OCI-LY7 (cell line): Measurements from ENCODE around the gene FGA. TPM values are rescaled to one million over a fixed set of nuclear protein-coding genes. Genes with fewer than 3 reads are reported as not detected.
"Not testable (repeated sequence)": the region's sequence is repeated elsewhere in the genome, so short reads cannot be mapped to it uniquely, and the experiment has no call there.

Experiments used
- BruUV-seq: library from RNA; stranded (reverse); fragments of 400-500 nt; replicated peaks from 2 replicates; lab custom pipeline; 2021; lab: Mats Ljungman, UMichigan
- CTCF ChIA-PET: fragments of 300-600 bp; sonication (Branson Sonifier 250); formaldehyde crosslinking; loops from one replicate; lab custom pipeline; 2022; ENCODE audit warnings: antibody characterized with exemption; ENCODE audit not compliant: unreplicated experiment; lab: Charles Lee
- POLR2A ChIA-PET: fragments of 300-600 bp; sonication (Branson Sonifier 250); formaldehyde crosslinking; loops from one replicate; lab custom pipeline; 2022; ENCODE audit warnings: antibody characterized with exemption; lab: Charles Lee
- DNase-seq: peaks from one replicate; pipeline ENCODE4 v3.0.0-alpha.2; 2015; ENCODE audit warnings: low spot score
- H2AFZ ChIP-seq: fragments of 200-600 bp; sonication (generic), shearing (Covaris generic); 2 replicates; pipeline ENCODE4 v1.6.1; 2014; ENCODE audit warnings: mild to moderate bottlenecking, antibody characterized with exemption, low read length, moderate library complexity
- H3K27ac ChIP-seq: fragments of 200-600 bp; sonication (generic); 2 replicates; pipeline ENCODE4 v1.5.1; 2014; ENCODE audit warnings: mixed run types, low read depth, mild to moderate bottlenecking, moderate library complexity, low read length, inconsistent platforms; ENCODE audit not compliant: poor library complexity, severe bottlenecking
- H3K36me3 ChIP-seq: fragments of 200-600 bp; sonication (generic); 2 replicates; pipeline ENCODE4 v1.6.1; 2014; ENCODE audit warnings: mild to moderate bottlenecking, antibody characterized with exemption, low read length, moderate library complexity, mixed read lengths; ENCODE audit not compliant: insufficient read depth
- H3K4me1 ChIP-seq: fragments of 200-600 bp; sonication (generic); 2 replicates; pipeline ENCODE4 v1.5.1; 2014; ENCODE audit warnings: mild to moderate bottlenecking, low read length; ENCODE audit not compliant: insufficient read depth, poor library complexity, severe bottlenecking
- H3K4me2 ChIP-seq: fragments of 200-600 bp; sonication (generic); 2 replicates; pipeline ENCODE4 v1.6.1; 2014; ENCODE audit warnings: mild to moderate bottlenecking, low read length
- H3K4me3 ChIP-seq: fragments of 200-600 bp; sonication (generic); 2 replicates; pipeline ENCODE4 v1.5.1; 2014; ENCODE audit warnings: mild to moderate bottlenecking, low read depth, low read length; ENCODE audit not compliant: poor library complexity, severe bottlenecking
- H3K79me2 ChIP-seq: fragments of 200-600 bp; sonication (generic); 2 replicates; pipeline ENCODE4 v1.6.1; 2016; ENCODE audit warnings: low read depth, mild to moderate bottlenecking, low read length, moderate library complexity, mixed read lengths; ENCODE audit not compliant: insufficient read depth
- H3K9me2 ChIP-seq: fragments of 200-600 bp; sonication (generic); 2 replicates; pipeline ENCODE4 v1.6.1; 2016; ENCODE audit warnings: mild to moderate bottlenecking, low read length, mixed read lengths; ENCODE audit not compliant: insufficient read depth
- H3K9me3 ChIP-seq: fragments of 200-600 bp; sonication (generic); 2 replicates; pipeline ENCODE4 v1.6.1; 2014; ENCODE audit warnings: mild to moderate bottlenecking, mixed run types, low read length, mixed read lengths
- H4K20me1 ChIP-seq: fragments of 200-600 bp; sonication (generic); 2 replicates; pipeline ENCODE4 v1.6.1; 2014; ENCODE audit warnings: mild to moderate bottlenecking, antibody characterized with exemption, low read length, moderate library complexity, mixed read lengths; ENCODE audit not compliant: insufficient read depth
- CTCF ChIP-seq: fragments of 200-600 bp; sonication (generic); conservative IDR thresholded peaks from 2 replicates; pipeline ENCODE4 v1.5.1; 2014; ENCODE audit warnings: mild to moderate bottlenecking, antibody characterized with exemption, low read length, moderate library complexity, mixed read lengths
- EZH2phosphoT487 ChIP-seq: fragments of 200-600 bp; sonication (generic); IDR thresholded peaks from 2 replicates; pipeline ENCODE4 v1.6.1; 2018; ENCODE audit warnings: low read depth, borderline replicate concordance, mild to moderate bottlenecking, mixed run types, antibody characterized with exemption, low read length, moderate library complexity, mixed read lengths
- intact Hi-C: fragments of 100-400 bp; cut with micrococcal nuclease; formaldehyde crosslinking; loops from one replicate; pipeline ENCODE4 v1.10.0; 2022; ENCODE audit not compliant: unreplicated experiment
- total RNA-seq, 2 experiments: library from RNA; depleted of rRNA in 1 of 2; stranded (reverse); fragments of >200 nt in 1 of 2; shearing (Covaris generic) in 1 of 2; gene quantifications; 2 replicates each; pipeline ENCODE4 v1.2.3, GENCODE V29; 2014 to 2022

The FGA gene
- total RNA-seq, 2 experiments from 2014 or later, result not detected

DNA sequence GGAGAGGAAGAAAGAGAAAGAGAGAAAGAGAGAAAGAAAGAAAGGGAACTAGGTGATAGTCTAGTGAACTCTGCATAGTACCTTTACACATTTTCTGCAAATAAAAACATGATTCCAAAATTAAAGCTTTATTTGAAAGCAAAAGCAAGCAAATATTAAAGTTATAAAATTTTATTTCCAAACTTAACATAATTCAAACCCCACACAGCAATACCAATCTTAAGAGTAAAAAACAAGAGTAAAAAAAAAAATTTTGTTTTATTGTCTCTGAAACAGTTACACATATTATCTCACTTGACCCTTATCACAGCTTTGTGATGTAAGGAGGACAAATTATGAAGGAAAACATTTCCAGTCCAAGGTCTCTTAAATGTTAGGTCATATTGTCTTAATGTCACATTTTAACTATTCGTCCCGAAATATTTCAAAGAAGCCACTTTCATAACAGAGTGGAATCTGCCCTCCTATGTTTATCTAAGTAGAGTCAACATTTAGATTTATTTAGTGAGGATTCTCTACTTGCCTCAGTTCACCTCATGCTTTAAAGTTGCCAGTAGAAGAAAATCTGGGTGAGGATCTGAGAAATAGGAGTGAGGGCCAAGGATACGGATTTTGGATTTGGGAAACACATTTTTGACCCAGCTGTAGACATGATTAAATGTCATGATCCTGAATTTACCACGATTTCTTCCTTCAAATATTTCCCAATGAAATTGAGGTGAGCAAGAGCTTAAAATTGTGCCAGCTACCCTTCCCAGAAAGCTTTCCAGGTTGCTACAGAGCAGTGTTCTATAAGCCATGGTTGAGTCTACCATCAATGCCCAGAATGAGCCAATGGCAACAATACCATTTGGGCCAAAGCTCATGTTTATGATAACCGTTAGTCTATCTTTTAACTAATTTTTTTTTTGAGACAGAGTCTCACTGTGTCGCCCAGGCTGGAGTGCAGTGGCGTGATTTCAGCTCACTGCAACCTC is 7.5 kb upstream of the FGA start:
- no peak for TF ChIP-seq EZH2phosphoT487
- TF ChIP-seq CTCF, result no peak
- Histone ChIP-seq H3K9me3 (no peaks in the 10 kb centered on the region), H3K4me2 (no peak overlapping the region), H3K4me3 (no peak overlapping the region), H3K79me2 (no peaks in the 10 kb centered on the region), H3K36me3 (no peaks in the 10 kb centered on the region), H4K20me1 (no peaks in the 10 kb centered on the region), H3K27ac (no peak overlapping the region), H2AFZ (no peak overlapping the region), H3K9me2 (no peaks in the 10 kb centered on the region), H3K4me1 (no peaks in the 10 kb centered on the region)
- ChIA-PET CTCF (no interaction called here), POLR2A (interaction anchor here (0.7 to 0.9 kb wide), 3 partner anchors 10 to 26 kb away, joined by 3 read pairs; no protein-coding TSS in a partner anchor)
- no TSS peak for BruUV-seq
- no peak for DNase-seq
- intact Hi-C loops, result no loop called here

GRCh38 chr4:154597281-154597680 is 6.7 kb upstream of the FGA start:
- not testable (repeated sequence) for H3K79me2 ChIP-seq

DNA sequence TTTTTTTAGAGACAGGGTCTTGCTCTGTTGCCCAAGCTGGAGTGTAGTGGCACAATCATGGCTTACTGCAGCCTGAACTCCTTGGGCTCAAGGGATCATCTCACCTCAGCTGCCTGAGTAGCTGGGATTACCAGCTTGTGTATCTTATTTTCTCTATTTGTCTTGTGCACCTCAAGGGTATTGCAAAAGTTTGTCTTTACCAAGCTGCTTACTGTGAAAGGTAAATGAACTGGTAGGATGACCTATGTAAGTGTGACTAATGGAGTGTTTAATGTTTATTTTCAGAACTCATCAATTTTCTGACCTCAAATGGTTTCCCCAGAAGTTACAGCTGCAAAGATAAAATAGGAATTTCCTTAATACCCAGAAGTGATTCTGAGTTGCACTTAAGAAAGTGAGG is 5.3 kb upstream of the FGA start:
- BruUV-seq, result no TSS peak
- Histone ChIP-seq H3K27ac (no peak overlapping the region), H3K4me2 (no peak overlapping the region), H4K20me1 (no peaks in the 10 kb centered on the region), H3K4me3 (no peak overlapping the region), H3K79me2 (no peaks in the 10 kb centered on the region), H3K9me3 (no peaks in the 10 kb centered on the region), H2AFZ (no peak overlapping the region), H3K9me2 (no peaks in the 10 kb centered on the region), H3K36me3 (no peaks in the 10 kb centered on the region), H3K4me1 (no peaks in the 10 kb centered on the region)
- no peak for DNase-seq
- CTCF ChIA-PET, result no interaction called here
- TF ChIP-seq EZH2phosphoT487 (no peak), CTCF (no peak)
- POLR2A ChIA-PET, result interaction anchor here (0.6 to 1.3 kb wide), 4 partner anchors 7 to 1415 kb away, joined by 3 to 7 read pairs (median 4); no protein-coding TSS in a partner anchor
- intact Hi-C loops, result no loop called here

More at GRCh38 chr4:154597281-154597680, 6.7 kb upstream of the FGA start:
- H3K9me3 ChIP-seq, H3K4me1 ChIP-seq, BruUV-seq, H3K27ac ChIP-seq, CTCF ChIA-PET, intact Hi-C loops, H3K36me3 ChIP-seq, DNase-seq, H4K20me1 ChIP-seq, H3K9me2 ChIP-seq, H3K4me2 ChIP-seq, H3K4me3 ChIP-seq, H2AFZ ChIP-seq: not testable (repeated sequence)
- POLR2A ChIA-PET, result interaction anchor here (0.9 kb wide), 1 partner anchor 9 kb away, joined by 3 read pairs; no protein-coding TSS in a partner anchor

GRCh38 chr4:154594343-154594742 is 3.8 kb upstream of the FGA start:
- POLR2A ChIA-PET, result interaction anchor here (0.7 to 1.4 kb wide), 6 partner anchors 9 to 38 kb away, joined by 3 to 4 read pairs (median 3); no protein-coding TSS in a partner anchor
- H3K79me2 ChIP-seq, DNase-seq, H3K4me1 ChIP-seq, BruUV-seq, CTCF ChIA-PET, H2AFZ ChIP-seq, intact Hi-C loops, H3K9me3 ChIP-seq, H4K20me1 ChIP-seq, H3K4me2 ChIP-seq, H3K4me3 ChIP-seq, H3K27ac ChIP-seq, H3K36me3 ChIP-seq, H3K9me2 ChIP-seq: not testable (repeated sequence)
